H1 (cell line): ENCODE data around the gene CDYL2. TPM values are rescaled to one million over a fixed set of nuclear protein-coding genes. Genes with fewer than 3 reads are reported as not detected.

Experiments used
- CTCF ChIA-PET: fragments of 300-600 bp; sonication (Branson Sonifier 250); formaldehyde crosslinking; loops from one replicate; lab custom pipeline; 2021; ENCODE audit not compliant: partially characterized antibody; lab: Charles Lee
- POLR2A ChIA-PET: fragments of 300-600 bp; sonication (Branson Sonifier 250); formaldehyde crosslinking; loops from one replicate; lab custom pipeline; 2021; ENCODE audit warnings: inconsistent platforms; ENCODE audit not compliant: partially characterized antibody; lab: Charles Lee
- DNase-seq, 2 experiments: peaks; one replicate each; pipeline versions ENCODE4 v3.0.0 to v3.0.0-alpha.2; 2010 to 2022; ENCODE audit warnings: low spot score in 2 of 2, low read depth in 1 of 2, mixed read lengths in 1 of 2
- FAIRE-seq: peaks from 2 replicates; lab custom pipeline; 2011; peaks lifted over from hg19 to GRCh38; lab: Jason Lieb, UNC
- H2AFZ ChIP-seq: 2 replicates; pipeline ENCODE4 v1.8.1; 2012; ENCODE audit warnings: low read length, inconsistent platforms
- H2AK5ac ChIP-seq: 2 replicates; pipeline ENCODE4 v1.6.1; 2013; ENCODE audit warnings: low read depth, low read length
- H2BK120ac ChIP-seq: replicated peaks from 2 replicates; pipeline ENCODE3; 2013; ENCODE audit warnings: low read depth, low read length, inconsistent platforms
- H2BK12ac ChIP-seq: 2 replicates; pipeline ENCODE4 v1.6.1; 2013; ENCODE audit warnings: low read depth, low read length
- H2BK15ac ChIP-seq: 2 replicates; pipeline ENCODE4 v1.6.1; 2013; ENCODE audit warnings: low read length
- H2BK20ac ChIP-seq: 2 replicates; pipeline ENCODE4 v1.6.1; 2013; ENCODE audit warnings: low read length
- H2BK5ac ChIP-seq: 2 replicates; pipeline ENCODE4 v1.6.1; 2013; ENCODE audit warnings: low read depth, low read length
- H3K14ac ChIP-seq: 2 replicates; pipeline ENCODE4 v1.6.1; 2013; ENCODE audit warnings: inconsistent platforms; ENCODE audit not compliant: insufficient read length
- H3K18ac ChIP-seq: 2 replicates; pipeline ENCODE4 v1.6.1; 2013; ENCODE audit warnings: low read length; ENCODE audit errors: extremely low read depth
- H3K23ac ChIP-seq: 2 replicates; pipeline ENCODE4 v1.6.1; 2013; ENCODE audit warnings: inconsistent platforms; ENCODE audit not compliant: insufficient read length
- H3K23me2 ChIP-seq: 2 replicates; pipeline ENCODE4 v1.6.1; 2013; ENCODE audit warnings: low read depth, low read length
- H3K27ac ChIP-seq: 2 replicates; pipeline ENCODE4 v1.6.1; 2011; ENCODE audit warnings: low read depth, low read length, inconsistent platforms
- H3K27me3 ChIP-seq, 4 experiments: replicated peaks in 1 of 4; 1 replicate in 1 of 4; 2 replicates in 3 of 4; pipeline versions ENCODE4 v1.6.1 to v1.8.1; 2011 to 2013; ENCODE audit warnings: low read length in 3 of 4, mild to moderate bottlenecking in 3 of 4, inconsistent platforms in 2 of 4, mixed read lengths in 2 of 4, moderate library complexity in 1 of 4; ENCODE audit not compliant: control insufficient read depth in 3 of 4, insufficient read depth in 3 of 4; ENCODE audit errors: extremely low read depth in 1 of 4
- H3K36me3 ChIP-seq, 4 experiments: 2 replicates each; pipeline versions ENCODE4 v1.6.1 to v1.8.1; 2011 to 2013; ENCODE audit warnings: mild to moderate bottlenecking in 4 of 4, low read length in 3 of 4, moderate library complexity in 2 of 4, control low read depth in 1 of 4, inconsistent platforms in 1 of 4; ENCODE audit not compliant: insufficient read depth in 4 of 4, control insufficient read depth in 2 of 4
- H3K4ac ChIP-seq: replicated peaks from 2 replicates; pipeline ENCODE3; 2013; ENCODE audit warnings: low read length, low read depth, mixed read lengths, inconsistent platforms; ENCODE audit not compliant: insufficient read length
- H3K4me1 ChIP-seq, 4 experiments: replicated peaks in 1 of 4; 1 replicate in 1 of 4; 2 replicates in 3 of 4; pipeline versions ENCODE4 v1.6.1 to v1.8.1; 2011 to 2013; ENCODE audit warnings: low read length in 3 of 4, inconsistent platforms in 2 of 4, mixed read lengths in 1 of 4; ENCODE audit not compliant: insufficient read depth in 4 of 4, control insufficient read depth in 3 of 4
- H3K4me2 ChIP-seq, 2 experiments: 2 replicates each; pipeline versions ENCODE4 v1.6.1 to v1.8.1; 2011 to 2013; ENCODE audit warnings: low read depth in 2 of 2, low read length in 2 of 2, control low read depth in 1 of 2, inconsistent platforms in 1 of 2, mild to moderate bottlenecking in 1 of 2; ENCODE audit not compliant: insufficient read depth in 1 of 2
- H3K4me3 ChIP-seq, 4 experiments: fragments of 200-600, 300-600 bp in 1 of 4; sonication (generic), shearing (Covaris generic), sonication (Bioruptor Twin) in 1 of 4; 2 replicates each; pipeline versions ENCODE4 v1.5.1 to v1.8.1; 2011 to 2016; ENCODE audit warnings: low read length in 4 of 4, low read depth in 3 of 4, control low read depth in 2 of 4, inconsistent platforms in 2 of 4, mild to moderate bottlenecking in 2 of 4, mixed read lengths in 1 of 4, moderate library complexity in 1 of 4; ENCODE audit not compliant: insufficient read depth in 2 of 4; ENCODE audit errors: extremely low read depth in 1 of 4
- H3K56ac ChIP-seq: replicated peaks from 2 replicates; pipeline ENCODE3; 2013; ENCODE audit warnings: low read depth, mild to moderate bottlenecking, mixed read lengths, low read length, inconsistent platforms; ENCODE audit not compliant: insufficient read length
- H3K79me1 ChIP-seq: 2 replicates; pipeline ENCODE4 v1.6.1; 2013; ENCODE audit warnings: low read depth, low read length, control low read depth
- H3K79me2 ChIP-seq, 2 experiments: 2 replicates each; pipeline versions ENCODE4 v1.6.1 to v1.8.1; 2012 to 2013; ENCODE audit warnings: low read length in 2 of 2, mild to moderate bottlenecking in 2 of 2, inconsistent platforms in 1 of 2; ENCODE audit not compliant: insufficient read depth in 2 of 2, control insufficient read depth in 1 of 2
- H3K9ac ChIP-seq, 4 experiments: replicated peaks in 1 of 4; 1 replicate in 1 of 4; 2 replicates in 3 of 4; pipeline versions ENCODE4 v1.6.1 to v1.8.1; 2011 to 2013; ENCODE audit warnings: low read depth in 3 of 4, low read length in 3 of 4, control low read depth in 2 of 4, mild to moderate bottlenecking in 2 of 4, moderate library complexity in 2 of 4, inconsistent platforms in 1 of 4; ENCODE audit errors: extremely low read depth in 1 of 4
- H3K9me3 ChIP-seq, 2 experiments: 2 replicates each; pipeline versions ENCODE4 v1.6.1 to v1.8.1; 2012 to 2013; ENCODE audit warnings: mild to moderate bottlenecking in 2 of 2, moderate library complexity in 2 of 2, control low read depth in 1 of 2, inconsistent platforms in 1 of 2, low read depth in 1 of 2, low read length in 1 of 2, mixed read lengths in 1 of 2; ENCODE audit not compliant: insufficient read depth in 2 of 2
- H4K20me1 ChIP-seq, 2 experiments: replicated peaks in 1 of 2; 2 replicates each; pipeline versions ENCODE3 to v1.8.1; 2011 to 2013; ENCODE audit warnings: inconsistent platforms in 2 of 2, low read length in 2 of 2, mild to moderate bottlenecking in 1 of 2; ENCODE audit not compliant: insufficient read depth in 2 of 2, control insufficient read depth in 1 of 2
- H4K5ac ChIP-seq: 2 replicates; pipeline ENCODE4 v1.6.1; 2013; ENCODE audit warnings: low read length, low read depth, mixed read lengths, inconsistent platforms; ENCODE audit not compliant: insufficient read length
- H4K8ac ChIP-seq: 2 replicates; pipeline ENCODE4 v1.8.0; 2013; ENCODE audit warnings: mild to moderate bottlenecking, moderate library complexity, low read length, inconsistent platforms; ENCODE audit not compliant: insufficient read depth; ENCODE audit errors: extremely low read depth
- H4K91ac ChIP-seq: replicated peaks from 2 replicates; pipeline ENCODE3; 2013; ENCODE audit warnings: low read length, mixed read lengths, inconsistent platforms; ENCODE audit not compliant: insufficient read length
- ATF2 ChIP-seq: IDR thresholded peaks from 2 replicates; pipeline ENCODE4 v1.6.1; 2012; ENCODE audit warnings: low read length, inconsistent platforms
- ATF3 ChIP-seq: IDR thresholded peaks from 2 replicates; pipeline ENCODE4 v1.6.1; 2011; ENCODE audit warnings: low read depth, mild to moderate bottlenecking, low read length; ENCODE audit not compliant: insufficient read depth
- CBX8 ChIP-seq: fragments of 300-800, 300-1000 bp; sonication (generic); IDR thresholded peaks from 2 replicates; pipeline ENCODE4 v1.7.1; 2016; ENCODE audit warnings: low read depth, low read length, borderline replicate concordance
- FOSL1 ChIP-seq: IDR thresholded peaks from 2 replicates; pipeline ENCODE4 v1.6.1; 2011; ENCODE audit warnings: mild to moderate bottlenecking, low read depth, low read length, moderate library complexity; ENCODE audit not compliant: insufficient read depth
- GABPA ChIP-seq: IDR thresholded peaks from 2 replicates; pipeline ENCODE4 v1.6.1; 2011; ENCODE audit warnings: mild to moderate bottlenecking, low read length, moderate library complexity, borderline replicate concordance; ENCODE audit not compliant: insufficient read depth
- JUN ChIP-seq: IDR thresholded peaks from 2 replicates; pipeline ENCODE4 v1.6.1; 2011; ENCODE audit warnings: low read depth, mild to moderate bottlenecking, improper control_type of control experiment, low read length
- MAFK ChIP-seq: IDR thresholded peaks from 2 replicates; pipeline ENCODE4 v1.6.1; 2012; ENCODE audit warnings: low read depth, mild to moderate bottlenecking, improper control_type of control experiment, low read length
- POU5F1 ChIP-seq: IDR thresholded peaks from 2 replicates; pipeline ENCODE4 v1.6.1; 2011; ENCODE audit warnings: low read depth, mild to moderate bottlenecking, low read length, moderate library complexity
- RFX5 ChIP-seq: IDR thresholded peaks from 2 replicates; pipeline ENCODE4 v1.6.1; 2011; ENCODE audit warnings: low read depth, low read length, improper control_type of control experiment, borderline replicate concordance
- TAF7 ChIP-seq: optimal IDR thresholded peaks from 2 replicates; pipeline ENCODE3; 2011; ENCODE audit warnings: low read depth, mild to moderate bottlenecking, inconsistent platforms, low read length, moderate library complexity, borderline replicate concordance
- TBP ChIP-seq: IDR thresholded peaks from 2 replicates; pipeline ENCODE4 v1.6.1; 2011; ENCODE audit warnings: low read depth, low read length, improper control_type of control experiment
- USF2 ChIP-seq: IDR thresholded peaks from 2 replicates; pipeline ENCODE4 v1.6.1; 2011; ENCODE audit warnings: low read length, improper control_type of control experiment
- polyA plus RNA-seq, 7 experiments: library from polyadenylated mRNA; depleted of rRNA in 3 of 7; stranded (reverse) in 5 of 7; unstranded in 2 of 7; fragments of >200 nt in 5 of 7; fragments of 200-250 nt in 2 of 7; gene quantifications; 1 replicate in 5 of 7; 2 replicates in 1 of 7; 4 replicates in 1 of 7; pipeline versions ENCODE4 v1.2.1 to v1.2.3, GENCODE V29; 2011 to 2013; ENCODE audit warnings: missing spikeins in 2 of 7, mixed read lengths in 2 of 7
- total RNA-seq: library from RNA; stranded (reverse); fragmentation: NEBNext Ultra II Directional; extraction: Animal tissue kit (Norgen Biotek cat#: 25700); gene quantifications from 2 replicates; pipeline ENCODE4 v1.2.1, GENCODE V29; 2021

Gene CDYL2
- total and polyA plus RNA-seq, 2 of the 8 experiments (the other 6 are each of a cell fraction or from before 2014, with no cell fraction given), result 0.33 to 5.3 TPM

GRCh38 chr16:80594756-80595155, 209.6 kb downstream of the CDYL2 start:
- FAIRE-seq, result no peak
- no peaks in the 10 kb centered on the region for H3K27me3 ChIP-seq
- H3K36me3 ChIP-seq, result no peaks in the 10 kb centered on the region
- no peak for DNase-seq
- no peak overlapping the region for H2AFZ ChIP-seq
- H3K4ac ChIP-seq, result no peak overlapping the region
- H2BK15ac ChIP-seq, result no peak overlapping the region
- no peak overlapping the region for H4K5ac ChIP-seq
- H2AK5ac ChIP-seq, result no peak overlapping the region
- H3K4me3 ChIP-seq, result no peak overlapping the region
- H2BK20ac ChIP-seq, result no peak overlapping the region
- no peaks in the 10 kb centered on the region for H3K79me2 ChIP-seq
- ChIA-PET POLR2A (no interaction called here), CTCF (no interaction called here)
- H4K91ac ChIP-seq, result no peak overlapping the region
- H2BK120ac ChIP-seq, result no peak overlapping the region
- no peak overlapping the region for H3K4me2 ChIP-seq
- peaks cover 42 to 61% of the 10 kb centered on the region in 2 experiments; a peak in 3 of 4 replicates for H3K9me3 ChIP-seq
- no peaks in the 10 kb centered on the region for H3K4me1 ChIP-seq
- no peak overlapping the region for H3K56ac ChIP-seq
- H3K14ac ChIP-seq, result no peak overlapping the region
- no peak overlapping the region for H3K23ac ChIP-seq
- peaks cover 0 to 5% of the 10 kb centered on the region in 2 experiments for H4K20me1 ChIP-seq
- H3K27ac ChIP-seq, result no peak overlapping the region
- peaks cover 10% of the 10 kb centered on the region; the same call in 1 of the 2 replicates for H3K23me2 ChIP-seq
- no peak overlapping the region for H3K9ac ChIP-seq
- H3K79me1 ChIP-seq, result no peaks in the 10 kb centered on the region
- no peak overlapping the region for H2BK12ac ChIP-seq
- no peak overlapping the region for H3K18ac ChIP-seq
- H2BK5ac ChIP-seq, result no peak overlapping the region
- H4K8ac ChIP-seq, result no peak overlapping the region
- no peak for TF ChIP-seq CBX8
- no peak for TF ChIP-seq POU5F1
- TF ChIP-seq ATF2, result no peak
- no peak for TF ChIP-seq TBP
- no peak for TF ChIP-seq JUN
- no peak for TF ChIP-seq USF2
- TF ChIP-seq FOSL1, result no peak
- TF ChIP-seq MAFK, result no peak
- TF ChIP-seq ATF3, result no peak
- no peak for TF ChIP-seq GABPA
- no peak for TF ChIP-seq RFX5
- no peak for TF ChIP-seq TAF7
